Coronary artery (tissue), 2 donors: Measurements from ENCODE around the gene TEDC2.

Experiments used
- DNase-seq: peaks from one replicate; pipeline ENCODE4 v3.0.0-alpha.2; 2017; ENCODE audit warnings: low spot score
- H3K27ac ChIP-seq, 2 donors: fragments of 200-600 bp; sonication (generic); one replicate each; pipeline ENCODE4 v1.5.1; 2016 to 2019
- H3K4me3 ChIP-seq: fragments of 200-600 bp; sonication (generic); 2 replicates; pipeline ENCODE4 v1.5.1; 2016; ENCODE audit warnings: mild to moderate bottlenecking, moderate library complexity
- TF ChIP-seq, protein P1 (sequence below): fragments of 200-600 bp; sonication (generic); IDR thresholded peaks from one replicate; pipeline ENCODE4 v1.5.1; 2019; ENCODE audit warnings: antibody characterized with exemption

Gene TEDC2

DNA sequence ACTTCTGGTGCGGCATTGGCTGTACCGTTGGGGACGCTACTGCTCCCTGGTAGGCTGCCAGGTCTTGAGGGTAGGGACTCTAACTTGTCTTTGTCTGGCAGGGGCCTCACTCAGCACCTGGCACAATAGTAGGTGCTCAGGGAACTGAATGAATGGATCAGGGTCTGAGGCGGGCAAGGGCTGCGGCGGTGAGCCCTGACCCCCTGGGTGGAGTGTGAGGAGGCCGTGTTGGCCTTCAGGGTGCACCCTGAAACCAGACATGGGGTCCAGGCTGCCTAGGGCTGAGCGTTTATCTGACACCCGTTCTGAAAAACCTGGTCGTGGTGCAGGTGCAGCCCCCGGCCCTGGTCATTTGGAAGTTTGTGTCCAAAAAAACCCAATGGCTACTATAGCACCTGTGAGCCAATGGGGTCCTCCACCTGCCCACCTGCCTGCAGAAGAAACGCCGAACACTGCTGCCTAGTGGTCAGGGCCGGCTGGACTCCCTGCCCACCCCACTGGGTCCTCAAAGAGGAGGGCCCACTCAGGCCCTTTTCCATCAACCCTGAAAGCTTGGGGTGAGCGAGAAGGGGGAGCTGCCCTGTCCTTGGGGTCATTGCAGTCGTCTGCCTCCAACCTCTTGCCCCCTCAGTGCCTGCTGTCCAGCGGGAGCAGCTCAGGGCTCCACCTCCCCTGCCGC is 49.0 kb downstream of the TEDC2 start:
- DNase-seq = no peak
- H3K27ac ChIP-seq = peak overlapping the region in 1 of 2 donors; percentile 79
- H3K4me3 ChIP-seq = no peak overlapping the region
- TF ChIP-seq, protein P1, sequence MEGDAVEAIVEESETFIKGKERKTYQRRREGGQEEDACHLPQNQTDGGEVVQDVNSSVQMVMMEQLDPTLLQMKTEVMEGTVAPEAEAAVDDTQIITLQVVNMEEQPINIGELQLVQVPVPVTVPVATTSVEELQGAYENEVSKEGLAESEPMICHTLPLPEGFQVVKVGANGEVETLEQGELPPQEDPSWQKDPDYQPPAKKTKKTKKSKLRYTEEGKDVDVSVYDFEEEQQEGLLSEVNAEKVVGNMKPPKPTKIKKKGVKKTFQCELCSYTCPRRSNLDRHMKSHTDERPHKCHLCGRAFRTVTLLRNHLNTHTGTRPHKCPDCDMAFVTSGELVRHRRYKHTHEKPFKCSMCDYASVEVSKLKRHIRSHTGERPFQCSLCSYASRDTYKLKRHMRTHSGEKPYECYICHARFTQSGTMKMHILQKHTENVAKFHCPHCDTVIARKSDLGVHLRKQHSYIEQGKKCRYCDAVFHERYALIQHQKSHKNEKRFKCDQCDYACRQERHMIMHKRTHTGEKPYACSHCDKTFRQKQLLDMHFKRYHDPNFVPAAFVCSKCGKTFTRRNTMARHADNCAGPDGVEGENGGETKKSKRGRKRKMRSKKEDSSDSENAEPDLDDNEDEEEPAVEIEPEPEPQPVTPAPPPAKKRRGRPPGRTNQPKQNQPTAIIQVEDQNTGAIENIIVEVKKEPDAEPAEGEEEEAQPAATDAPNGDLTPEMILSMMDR = no peak

DNA sequence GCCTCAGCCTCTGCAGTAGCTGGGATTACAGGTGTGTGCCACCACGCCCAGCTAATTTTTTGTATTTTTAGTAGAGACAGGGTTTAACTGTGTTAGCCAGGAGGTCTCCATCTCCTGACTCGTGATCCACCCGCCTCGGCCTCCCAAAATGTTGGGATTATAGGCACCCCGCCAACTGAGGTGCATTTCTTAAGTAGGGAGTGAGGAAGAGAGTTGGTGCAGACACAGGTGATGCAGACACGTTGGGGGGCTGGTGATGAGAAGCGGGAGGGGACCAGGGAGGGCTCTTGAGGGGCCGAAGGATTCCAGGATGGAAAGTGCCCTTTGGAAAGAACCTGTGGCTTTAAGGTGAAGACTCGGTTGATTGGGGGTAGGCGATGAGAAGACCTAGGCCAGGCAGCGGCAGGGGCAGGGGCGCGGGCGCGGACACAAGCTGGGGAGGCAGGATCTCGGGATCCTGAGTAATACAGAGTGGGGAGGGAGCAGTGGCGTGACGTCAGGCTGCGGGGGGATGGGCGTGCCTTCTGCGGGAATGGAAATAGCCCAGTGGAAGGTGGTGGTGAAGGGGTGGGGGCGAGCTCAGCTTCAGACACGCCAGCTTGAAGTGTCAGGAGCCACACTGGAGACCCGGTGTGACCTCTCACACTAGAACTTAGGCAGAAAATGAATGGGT is 51.4 kb downstream of the TEDC2 start:
- Histone ChIP-seq H3K27ac (peak overlapping the region in 1 of 2 donors; percentile 22), H3K4me3 (peak overlapping the region; percentile 42)
- TF ChIP-seq, protein P1 = no peak
- no peak for DNase-seq

DNA sequence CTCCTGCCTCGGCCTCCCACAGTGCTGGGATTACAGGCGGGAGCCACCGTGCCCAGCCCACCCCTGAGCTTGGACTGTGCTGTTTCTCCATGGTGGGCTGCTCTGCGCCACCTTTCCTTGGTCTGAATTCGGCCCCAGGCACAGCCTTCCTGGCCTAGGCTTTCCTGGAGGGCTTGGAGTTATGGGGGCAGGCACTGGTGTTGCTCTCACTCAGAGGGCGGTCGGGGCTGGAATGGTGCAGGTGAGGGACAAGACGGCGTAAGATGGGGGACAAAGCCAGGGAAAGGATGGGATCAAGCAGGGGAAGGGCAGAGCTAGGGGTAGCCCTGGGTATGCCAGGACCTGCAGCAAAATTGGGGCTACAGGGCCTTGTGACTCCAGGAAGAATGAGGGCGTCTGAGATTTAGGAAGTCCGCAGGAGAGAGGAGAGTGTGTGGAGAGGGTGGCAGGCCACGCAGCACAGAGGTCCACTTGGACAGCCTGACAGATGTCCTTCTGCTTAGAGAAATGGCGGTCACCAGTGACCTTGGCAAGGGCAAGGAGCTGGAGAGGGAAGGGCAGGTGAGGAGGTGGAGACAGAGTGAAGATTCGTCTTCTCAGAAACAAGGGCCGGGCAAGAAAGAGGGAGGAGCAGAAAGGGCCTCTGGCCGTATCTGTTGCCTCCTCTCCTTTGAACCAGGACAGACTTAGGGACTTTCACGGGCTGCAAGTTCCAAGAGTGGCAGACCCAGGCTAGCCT is 52.3 kb downstream of the TEDC2 start:
- Histone ChIP-seq H3K4me3 (no peak overlapping the region), H3K27ac (peak overlapping the region in 1 of 2 donors; percentile 22)
- TF ChIP-seq, protein P1 = no peak
- DNase-seq = no peak

GRCh38 chr16:2512735-2513404 is 53.0 kb downstream of the TEDC2 start:
- H3K27ac ChIP-seq = peak overlapping the region; percentile 81 to 97
- no peak for DNase-seq
- TF ChIP-seq, protein P1 = no peak
- peak overlapping the region; percentile 94 for H3K4me3 ChIP-seq

- DNase-seq = peak; percentile 93
- TF ChIP-seq, protein P1 = no peak
Measured at GRCh38 chr16:2513405-2514332, 53.8 kb downstream of the TEDC2 start, which contains the start of gene ATP6V0C. Gene ATP6V0C (plus strand): TSS chr16:2513952. CDS start chr16:2514104, 152 bp downstream.

More at GRCh38 chr16:2513405-2514332, 53.8 kb downstream of the TEDC2 start, which contains the start of gene ATP6V0C:
- H3K4me3 ChIP-seq = peak within 1 kb of the TSS; percentile 94
- H3K27ac ChIP-seq = peak within 1 kb of the TSS; percentile 81 to 97
